ENCODE measurements around the gene CENPP.

CENPP gene

DNA sequence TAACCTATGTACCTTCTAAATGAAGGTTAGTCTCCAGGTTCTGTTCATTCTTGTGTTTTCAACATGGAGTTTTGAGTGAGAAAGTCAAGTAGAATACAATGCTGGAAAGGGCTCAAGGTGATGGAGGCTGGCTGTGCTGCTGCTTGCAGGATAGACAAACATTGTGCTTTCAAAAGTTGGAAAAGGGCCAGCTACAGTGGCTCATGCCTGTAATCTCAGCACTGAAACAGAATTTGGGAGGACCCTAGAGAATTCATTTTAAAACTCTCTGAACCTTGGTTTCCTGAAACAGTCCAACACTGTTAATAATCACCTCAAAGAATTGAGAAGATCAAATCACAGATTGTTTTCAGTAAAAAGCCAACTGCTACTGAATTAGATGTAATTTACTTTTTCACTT, 16.9 kb upstream of the CENPP start:
- no peak for DNase-seq (ENCODE audit: low spot score)
- in situ Hi-C loops (cut with MboI; ENCODE audit: low sequenced_read_pairs, unreplicated experiment) = no loop called here
- TF ChIP-seq, protein P1, sequence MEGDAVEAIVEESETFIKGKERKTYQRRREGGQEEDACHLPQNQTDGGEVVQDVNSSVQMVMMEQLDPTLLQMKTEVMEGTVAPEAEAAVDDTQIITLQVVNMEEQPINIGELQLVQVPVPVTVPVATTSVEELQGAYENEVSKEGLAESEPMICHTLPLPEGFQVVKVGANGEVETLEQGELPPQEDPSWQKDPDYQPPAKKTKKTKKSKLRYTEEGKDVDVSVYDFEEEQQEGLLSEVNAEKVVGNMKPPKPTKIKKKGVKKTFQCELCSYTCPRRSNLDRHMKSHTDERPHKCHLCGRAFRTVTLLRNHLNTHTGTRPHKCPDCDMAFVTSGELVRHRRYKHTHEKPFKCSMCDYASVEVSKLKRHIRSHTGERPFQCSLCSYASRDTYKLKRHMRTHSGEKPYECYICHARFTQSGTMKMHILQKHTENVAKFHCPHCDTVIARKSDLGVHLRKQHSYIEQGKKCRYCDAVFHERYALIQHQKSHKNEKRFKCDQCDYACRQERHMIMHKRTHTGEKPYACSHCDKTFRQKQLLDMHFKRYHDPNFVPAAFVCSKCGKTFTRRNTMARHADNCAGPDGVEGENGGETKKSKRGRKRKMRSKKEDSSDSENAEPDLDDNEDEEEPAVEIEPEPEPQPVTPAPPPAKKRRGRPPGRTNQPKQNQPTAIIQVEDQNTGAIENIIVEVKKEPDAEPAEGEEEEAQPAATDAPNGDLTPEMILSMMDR (IDR thresholded peaks at IDR 0.05; ENCODE audit: borderline replicate concordance, control extremely low read depth, extremely low read depth, insufficient read depth, missing control alignments) = no peak

DNA sequence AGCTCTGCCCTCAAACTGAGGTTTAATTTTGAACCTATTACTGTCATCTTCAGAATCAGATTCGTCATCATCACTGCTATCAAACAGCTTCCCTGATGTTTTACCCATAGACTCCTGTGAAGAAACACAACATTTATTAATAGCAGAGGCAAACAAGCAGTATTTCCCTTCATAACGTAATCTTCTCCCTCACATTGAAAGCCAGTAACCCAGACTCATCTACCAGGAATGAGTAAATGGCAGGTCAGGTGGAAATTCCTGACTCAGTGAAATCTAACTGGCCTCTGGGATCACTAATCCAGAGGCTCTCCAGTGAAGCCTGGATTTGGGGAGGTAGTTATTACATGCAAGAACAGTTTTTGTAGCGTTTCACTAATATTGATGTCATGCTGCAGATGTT, 15.2 kb upstream of the CENPP start:
- TF ChIP-seq, protein P1 (IDR thresholded peaks at IDR 0.05; ENCODE audit: borderline replicate concordance, control extremely low read depth, extremely low read depth, insufficient read depth, missing control alignments) = no peak
- in situ Hi-C loops (cut with MboI; ENCODE audit: low sequenced_read_pairs, unreplicated experiment) = no loop called here
- no peak for DNase-seq (ENCODE audit: low spot score)

GRCh38 chr9:92312887-92313623, 12.7 kb upstream of the CENPP start:
- DNase-seq (ENCODE audit: low spot score) = no peak
- in situ Hi-C loops (cut with MboI; ENCODE audit: low sequenced_read_pairs, unreplicated experiment) = no loop called here
- TF ChIP-seq, protein P1 (IDR thresholded peaks at IDR 0.05; ENCODE audit: borderline replicate concordance, control extremely low read depth, extremely low read depth, insufficient read depth, missing control alignments) = no peak

- TF ChIP-seq, protein P1 (IDR thresholded peaks at IDR 0.05; ENCODE audit: borderline replicate concordance, control extremely low read depth, extremely low read depth, insufficient read depth, missing control alignments) = no peak
- no peak for DNase-seq (ENCODE audit: low spot score)
- in situ Hi-C loops (cut with MboI; ENCODE audit: low sequenced_read_pairs, unreplicated experiment) = no loop called here
Observed at GRCh38 chr9:92313624-92314012, 12.1 kb upstream of the CENPP start.

- no peak for DNase-seq (ENCODE audit: low spot score)
- in situ Hi-C loops (cut with MboI; ENCODE audit: low sequenced_read_pairs, unreplicated experiment) = no loop called here
- TF ChIP-seq, protein P1 (IDR thresholded peaks at IDR 0.05; ENCODE audit: borderline replicate concordance, control extremely low read depth, extremely low read depth, insufficient read depth, missing control alignments) = no peak
Observed at GRCh38 chr9:92315456-92315855, 10.3 kb upstream of the CENPP start.

DNA sequence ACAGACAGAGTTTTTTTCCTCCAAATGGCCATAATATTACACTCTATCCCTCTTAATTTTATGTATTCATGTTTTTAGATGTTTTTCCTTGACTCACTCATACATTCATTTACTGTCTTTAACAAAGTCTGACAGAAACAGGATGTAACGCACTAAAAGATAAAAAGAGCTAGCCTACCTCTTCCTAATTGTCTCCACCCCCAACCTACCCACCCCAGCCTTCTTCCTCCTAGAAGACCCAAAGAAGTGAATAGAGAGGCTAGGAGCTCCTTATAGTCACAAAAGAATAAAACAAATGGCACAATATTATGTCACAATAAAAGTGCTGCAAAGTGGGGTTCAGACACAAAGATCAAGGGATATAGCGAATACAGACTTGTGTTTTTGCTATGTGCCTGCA, 1.3 kb upstream of the CENPP start:
- TF ChIP-seq, protein P1 (IDR thresholded peaks at IDR 0.05; ENCODE audit: borderline replicate concordance, control extremely low read depth, extremely low read depth, insufficient read depth, missing control alignments) = no peak
- in situ Hi-C loops (cut with MboI; ENCODE audit: low sequenced_read_pairs, unreplicated experiment) = no loop called here

More for the DNA sequence above, 1.3 kb upstream of the CENPP start:
- no peak for DNase-seq (ENCODE audit: low spot score)

All from GM13976 (cell line).